Ecto neural progenitor cell (in vitro differentiated cells): ENCODE measurements around the gene FOXM1.
"Not testable (repeated sequence)": the region's sequence is repeated elsewhere in the genome, so short reads cannot be mapped to it uniquely, and the experiment has no call there.

Experiments used
- DNase-seq: peaks from one replicate; pipeline ENCODE4 v3.0.0-alpha.2; 2018; ENCODE audit warnings: low spot score

FOXM1 gene

DNA sequence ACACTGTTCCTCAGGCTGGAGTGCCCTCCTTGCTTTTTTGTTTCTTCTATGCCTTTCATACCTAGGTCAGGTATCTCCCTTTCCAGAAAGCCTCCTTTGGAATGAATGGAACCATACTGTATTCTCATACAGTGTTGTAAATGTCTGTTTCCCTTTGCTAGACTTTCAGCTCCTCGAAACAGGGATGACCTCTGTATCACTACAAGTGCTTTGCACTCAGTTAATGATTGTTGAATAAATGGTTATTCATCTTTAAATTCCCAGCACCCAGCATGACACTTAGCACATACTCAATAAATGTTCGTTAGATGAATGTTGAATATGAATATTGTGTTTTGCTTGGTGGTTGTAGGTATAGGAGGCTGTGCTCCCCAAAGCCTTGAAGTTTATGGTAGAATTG is 7.8 kb upstream of the FOXM1 start:
- DNase-seq = no peak

DNA sequence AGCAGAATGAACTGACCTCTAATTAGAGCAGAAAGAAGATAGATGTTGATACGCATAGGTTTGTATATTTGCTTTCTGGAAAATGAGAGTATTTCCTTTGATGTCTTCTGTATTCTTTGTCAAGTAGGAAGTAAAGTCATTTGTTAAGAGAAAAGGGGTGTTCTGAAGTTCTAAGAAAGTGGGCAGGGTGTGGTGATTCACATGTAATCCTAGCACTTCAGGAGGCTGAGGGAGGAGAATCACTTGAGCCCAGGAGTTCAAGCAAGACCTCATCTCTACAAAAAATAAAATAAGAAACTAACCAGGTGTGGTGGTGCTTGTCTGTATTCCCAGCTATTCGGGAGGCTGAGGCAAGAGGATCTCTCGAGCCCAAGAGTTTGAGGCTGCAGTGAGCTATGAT is 2.9 kb upstream of the FOXM1 start:
- DNase-seq = no peak

DNA sequence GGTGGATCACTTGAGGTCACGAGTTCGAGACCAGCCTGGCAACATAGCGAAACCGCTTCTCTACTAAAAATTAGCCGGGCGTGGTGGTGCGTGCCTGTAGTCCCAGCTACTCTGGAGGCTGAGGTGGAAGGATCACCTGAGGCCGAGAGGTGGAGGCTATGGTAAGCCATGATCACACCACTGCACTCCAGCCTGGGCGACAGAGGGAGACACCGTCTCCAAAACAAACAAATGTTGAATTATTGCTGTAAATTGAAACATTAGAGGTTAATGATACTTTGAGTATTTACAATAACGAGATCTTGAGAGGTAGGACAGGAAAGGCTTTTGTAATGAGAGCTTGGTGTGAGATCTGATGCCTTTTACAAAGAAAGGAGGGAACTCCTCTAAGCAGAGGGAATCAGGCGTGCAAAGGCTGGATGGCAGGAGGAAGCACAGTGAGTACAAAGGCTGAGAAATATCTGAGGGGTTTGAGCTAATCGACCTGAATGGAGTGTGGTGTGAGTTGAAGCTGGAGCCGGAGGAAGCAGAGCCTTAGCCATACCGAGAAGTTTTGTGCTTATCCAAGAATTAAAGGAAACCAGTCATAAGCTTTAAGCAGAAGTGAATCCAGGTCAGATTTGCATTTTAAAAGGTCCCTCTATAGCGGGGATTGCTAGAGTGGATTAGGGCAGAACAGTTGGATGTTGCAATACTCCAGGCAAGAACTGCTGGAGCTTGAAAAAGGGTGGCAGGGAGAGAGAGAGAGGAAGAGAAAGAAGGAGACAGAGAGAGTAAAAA is 1.2 kb upstream of the FOXM1 start:
- no peak for DNase-seq

DNA sequence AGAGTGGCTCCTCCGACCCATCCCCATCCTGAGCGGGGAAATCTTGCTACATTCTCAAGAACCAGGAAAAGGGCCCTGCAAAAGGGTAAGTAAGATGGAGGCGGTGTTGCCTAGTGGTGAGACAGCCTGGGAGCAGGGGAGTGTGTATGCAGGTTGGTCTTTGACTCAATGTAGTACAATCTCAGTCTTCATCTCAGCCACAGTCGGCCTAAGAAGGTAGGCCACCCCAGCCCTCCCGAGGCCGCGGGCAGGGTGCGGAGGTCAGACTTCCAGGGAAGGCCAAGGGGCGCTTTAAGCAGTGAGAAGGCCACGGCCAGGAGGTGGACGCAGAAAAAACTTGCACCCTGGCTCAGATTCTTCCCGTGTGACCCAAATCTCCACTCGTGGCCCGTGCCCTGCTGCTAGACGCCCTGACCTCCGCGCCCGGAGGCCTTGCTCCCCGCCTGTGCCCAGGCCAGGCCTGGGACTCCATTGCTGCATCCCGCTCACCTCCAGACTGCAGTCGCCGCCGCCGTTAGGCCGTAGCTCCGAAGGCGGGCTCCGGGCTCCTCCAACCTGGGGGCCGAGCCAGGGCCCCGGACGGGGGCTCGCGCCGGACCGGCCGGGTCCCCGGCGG is 435 bp downstream of the FOXM1 start:
- DNase-seq = no peak

DNA sequence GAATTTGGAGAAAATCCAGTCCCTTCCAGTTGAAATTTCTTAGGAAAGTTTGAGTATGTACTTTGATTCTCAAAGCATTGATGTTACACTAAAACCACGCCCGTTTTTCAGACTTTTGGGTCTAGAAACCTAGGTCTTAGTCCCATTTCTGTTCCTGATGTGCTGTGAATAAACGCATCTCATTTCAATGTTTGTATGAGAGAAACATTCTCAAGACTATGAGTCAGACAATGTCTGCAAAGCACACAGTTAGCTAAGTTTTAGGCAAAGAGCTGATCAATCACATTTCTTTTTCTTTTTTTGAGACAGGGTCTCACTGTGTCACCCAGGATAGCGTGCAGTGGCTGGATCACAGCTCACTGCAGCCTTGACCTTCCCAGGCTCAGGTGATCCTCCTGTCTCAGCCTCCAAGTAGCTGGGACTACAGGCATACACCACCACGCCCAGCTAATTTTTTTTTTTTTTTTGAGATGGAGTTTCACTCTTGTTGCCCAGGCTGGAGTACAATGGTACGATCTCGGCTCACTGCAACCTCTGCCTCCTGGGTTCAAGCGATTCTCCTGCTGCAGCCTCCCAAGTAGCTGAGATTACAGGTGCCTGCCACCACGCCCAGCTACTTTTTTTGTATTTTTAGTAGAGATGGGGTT is 7.9 kb downstream of the FOXM1 start:
- not testable (repeated sequence) for DNase-seq

DNA sequence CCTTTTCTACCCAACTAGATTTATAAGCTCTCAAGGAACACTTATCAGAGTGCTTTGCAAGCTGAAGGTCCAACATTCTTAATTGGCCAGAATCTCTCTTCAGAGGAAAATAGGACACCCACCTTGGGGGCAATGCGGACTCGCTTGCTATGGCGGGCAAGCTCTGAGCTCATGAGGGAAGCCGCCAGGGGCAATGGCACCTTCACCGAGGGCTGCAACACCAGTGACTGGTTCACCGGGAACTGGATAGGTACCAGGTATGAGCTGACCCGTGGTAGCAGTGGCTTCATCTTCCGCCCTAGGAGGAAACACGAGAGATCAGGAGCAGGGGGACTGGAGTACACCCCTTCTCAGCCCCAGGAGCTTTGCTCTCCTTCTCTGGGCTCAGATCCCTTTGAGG is 12.8 kb downstream of the FOXM1 start:
- DNase-seq = no peak

DNA sequence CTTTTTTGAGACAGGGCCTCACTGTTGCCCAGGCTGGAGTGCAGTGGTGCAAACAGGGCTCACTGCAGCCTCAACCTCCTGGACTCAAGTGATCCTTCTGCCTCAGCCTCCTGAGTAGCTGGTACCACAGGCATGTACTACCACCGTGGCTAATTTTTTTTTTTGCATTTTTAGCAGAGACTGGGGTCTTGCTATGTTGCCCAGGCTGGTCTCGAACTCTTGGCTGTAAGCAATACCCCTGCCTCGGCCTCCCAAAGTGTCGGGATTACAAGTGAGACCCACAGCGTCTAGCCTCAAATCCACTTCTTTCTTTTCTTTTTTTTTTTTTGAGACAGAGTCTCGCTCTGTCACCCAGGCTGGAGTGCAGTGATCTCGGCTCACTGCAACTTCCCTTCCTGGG is 13.6 kb downstream of the FOXM1 start:
- not testable (repeated sequence) for DNase-seq

DNA sequence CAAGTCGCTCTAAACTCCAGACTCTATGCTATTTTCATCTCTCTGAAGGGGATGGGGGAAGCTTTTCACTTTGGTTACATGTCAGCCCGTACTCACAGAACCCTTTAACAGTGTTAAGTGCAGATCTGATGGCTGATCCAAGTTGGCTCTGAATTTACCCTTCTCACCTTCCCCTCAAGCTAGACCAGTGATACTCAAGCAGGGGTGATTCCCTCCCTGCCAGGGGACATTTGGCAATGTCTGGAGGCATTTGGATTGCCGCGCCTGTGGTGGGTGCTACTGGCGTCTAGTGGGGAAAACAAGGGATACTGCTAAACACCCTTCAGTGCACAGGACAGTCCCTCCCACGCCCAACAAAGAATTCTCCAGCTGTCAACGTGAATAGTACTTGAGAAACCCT is 14.1 kb downstream of the FOXM1 start:
- DNase-seq = no peak

DNA sequence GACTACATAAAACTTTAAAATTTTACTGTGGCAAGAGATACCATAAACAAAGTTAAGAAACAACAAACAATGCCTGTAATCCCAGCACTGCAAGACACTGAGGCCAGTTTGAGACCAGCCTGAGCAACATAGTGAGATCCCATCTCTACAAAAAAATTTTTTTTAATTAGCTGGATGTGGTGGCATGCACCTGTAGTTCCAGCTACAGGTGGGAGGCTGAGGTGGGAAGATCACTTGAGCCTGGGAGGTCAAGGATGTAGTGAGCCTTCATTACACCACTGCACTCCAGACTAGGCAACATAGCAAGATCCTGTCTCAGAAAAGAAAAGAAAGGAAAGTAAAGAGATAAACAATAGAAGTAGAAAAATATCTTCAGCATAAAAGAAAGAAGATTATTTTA is 16.8 kb downstream of the FOXM1 start:
- DNase-seq = no peak

DNA sequence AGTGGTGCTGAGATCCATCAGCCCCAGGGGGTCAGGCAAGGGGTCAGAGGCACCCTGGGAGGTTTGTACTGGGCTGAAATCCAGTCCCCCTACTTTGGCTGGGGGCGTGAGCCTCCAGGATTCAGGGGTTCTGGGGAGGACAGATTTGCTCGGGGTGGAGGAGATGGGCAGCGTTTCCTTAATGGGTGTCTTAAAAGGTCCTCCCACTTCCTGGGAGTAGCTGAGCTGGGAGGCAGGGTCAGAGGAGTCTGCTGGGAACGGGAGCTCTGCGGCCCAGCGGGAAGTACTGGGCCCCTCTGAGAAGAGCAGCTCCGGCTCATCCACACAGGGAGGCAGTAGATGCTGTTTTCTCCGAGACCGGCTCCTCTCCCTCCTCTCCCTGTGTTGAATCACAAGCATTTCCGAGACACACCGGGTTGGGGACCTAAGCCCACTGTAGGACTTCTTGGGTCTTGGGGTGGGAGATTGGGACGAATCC is 18.0 kb downstream of the FOXM1 start:
- DNase-seq = no peak

DNA sequence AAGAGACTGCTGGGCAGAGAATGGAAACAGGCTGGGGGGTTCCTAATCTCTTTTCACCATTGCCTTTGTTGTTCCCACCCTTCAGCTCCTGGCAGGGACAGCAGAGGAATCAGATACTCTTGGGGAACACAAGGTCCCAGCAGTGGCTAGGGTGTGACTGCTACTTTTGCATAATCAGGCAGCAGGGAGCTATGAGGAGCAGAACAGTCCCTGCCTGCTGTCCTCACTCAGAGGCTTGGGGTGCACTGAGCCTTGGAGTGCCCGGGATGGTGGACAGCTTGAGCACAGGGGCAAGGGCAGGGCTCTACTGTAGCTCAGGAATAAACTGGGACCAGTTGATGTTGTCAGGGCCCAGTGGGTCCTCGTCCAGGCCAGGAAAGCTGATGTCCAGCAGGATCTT is 18.6 kb downstream of the FOXM1 start:
- DNase-seq = no peak

DNA sequence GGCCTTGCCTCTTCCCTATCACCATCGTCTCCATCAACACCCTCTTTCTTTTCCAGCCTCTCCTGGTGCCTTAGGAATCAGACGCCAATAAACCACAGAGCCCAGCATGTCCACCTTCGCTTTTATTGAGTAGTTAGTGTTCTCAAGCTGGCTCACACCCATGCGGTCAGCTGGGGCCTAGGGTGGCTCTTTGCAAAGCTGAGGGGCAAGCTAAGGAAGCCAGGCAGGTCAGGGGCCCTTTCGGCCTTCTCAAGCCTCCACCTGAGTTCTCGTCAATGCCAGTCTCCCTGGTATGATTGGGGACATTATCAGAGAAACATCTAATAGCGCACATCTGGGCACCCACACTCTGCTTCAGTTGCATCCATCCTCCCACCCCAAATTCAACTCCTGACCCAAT is 19.4 kb downstream of the FOXM1 start:
- no peak for DNase-seq

DNA sequence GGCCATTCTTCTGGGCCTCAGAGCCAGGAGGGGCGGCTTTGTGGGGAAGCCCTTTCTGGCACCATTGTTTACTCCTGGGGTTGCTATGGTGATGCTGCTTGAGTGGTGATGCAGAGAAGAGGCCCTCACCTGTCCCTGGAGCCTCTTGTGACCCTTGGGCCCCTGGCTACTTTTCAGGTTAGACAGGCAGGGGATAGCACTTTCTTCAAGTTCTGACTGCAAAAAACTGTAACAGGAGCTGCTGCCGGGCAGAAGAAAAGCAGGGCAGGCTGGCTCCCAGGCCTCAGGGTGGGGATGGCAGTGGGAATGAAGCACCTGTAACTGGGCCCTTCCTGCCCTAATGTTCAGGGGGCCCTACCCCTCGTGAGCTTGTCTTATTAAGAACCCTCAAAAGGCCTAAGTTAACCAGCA is 19.9 kb downstream of the FOXM1 start, which contains the start of gene TEX52:
TSS of gene TEX52 (minus strand) at position 19 of the 411 bp plus-strand sequence. CDS start at position 6, 13 bp downstream.
- DNase-seq = no peak

DNA sequence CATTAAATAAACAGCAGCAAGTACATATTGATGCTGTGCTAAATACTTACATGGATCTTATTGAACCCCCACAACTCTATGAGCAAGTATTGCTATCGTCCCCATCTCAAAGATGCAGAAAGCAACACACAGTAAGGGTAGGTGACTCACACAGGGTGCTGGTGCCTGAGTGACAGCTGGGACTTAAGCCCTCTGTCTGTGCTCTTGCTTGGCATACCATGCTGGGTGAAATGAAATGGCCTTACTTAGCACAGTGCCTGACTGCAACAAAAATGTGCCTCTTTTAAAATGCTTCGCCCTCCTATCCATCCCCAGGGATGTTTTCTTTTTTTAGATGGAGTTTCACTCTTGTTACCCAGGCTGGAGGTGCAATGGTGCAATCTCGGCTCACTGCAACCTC is 20.9 kb downstream of the FOXM1 start:
- DNase-seq = no peak

DNA sequence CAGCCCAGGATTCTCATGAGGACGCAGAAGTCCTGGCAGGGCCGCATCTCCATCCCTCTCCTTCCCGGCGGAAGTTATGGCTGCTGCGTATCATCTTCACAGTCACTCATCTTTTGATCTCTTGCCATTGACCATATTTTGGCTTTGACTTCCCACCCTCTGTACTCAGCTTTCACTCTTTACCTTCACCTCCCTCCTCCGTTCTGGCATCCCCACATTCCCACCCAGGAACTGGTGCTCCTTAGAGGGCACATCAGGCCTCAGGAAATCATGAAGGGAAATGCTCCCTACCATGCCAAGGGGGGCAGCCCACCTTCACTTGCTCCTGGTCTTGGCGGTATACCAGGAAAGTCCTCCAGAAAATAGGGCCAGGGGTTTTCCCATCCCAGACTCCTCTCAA is 21.4 kb downstream of the FOXM1 start:
- DNase-seq = no peak

DNA sequence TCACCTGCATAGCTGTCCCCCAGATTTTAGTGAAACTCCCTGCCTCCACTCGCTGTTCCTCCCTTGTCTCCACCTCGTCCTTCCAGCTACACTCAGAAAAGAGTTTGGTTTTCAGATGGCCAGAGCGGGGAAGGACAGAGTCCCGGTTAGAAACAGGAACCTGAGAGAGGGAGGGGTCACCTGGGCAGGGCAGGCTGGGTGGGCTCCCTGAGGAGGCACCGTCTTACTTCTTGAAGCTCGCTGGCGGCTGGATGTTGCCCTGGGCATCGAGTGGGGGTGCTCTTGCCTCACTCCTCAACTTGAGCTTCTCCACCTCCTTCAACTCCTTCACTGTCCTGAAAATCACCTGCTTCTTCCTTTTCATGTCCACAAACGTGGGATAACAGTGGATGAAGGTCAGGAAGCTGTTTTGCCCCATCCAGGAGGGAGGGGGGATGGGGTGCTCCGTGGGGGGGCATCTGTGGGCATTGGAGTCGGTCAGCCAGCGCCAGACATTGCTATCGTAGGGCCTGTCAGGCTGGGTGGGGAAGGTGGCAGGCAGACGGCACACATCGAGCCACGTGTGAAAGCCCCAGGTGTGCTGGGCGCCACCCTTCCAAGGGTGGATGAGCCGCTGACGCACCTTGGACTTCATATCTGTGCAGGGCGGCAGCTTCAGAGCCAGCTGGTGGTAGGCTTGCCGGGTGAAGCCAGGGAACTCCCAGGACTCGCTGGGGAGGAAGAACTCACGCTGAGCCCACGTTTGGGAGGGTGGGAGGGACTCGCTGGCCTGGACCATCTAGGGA is 22.1 kb downstream of the FOXM1 start:
- no peak for DNase-seq

DNA sequence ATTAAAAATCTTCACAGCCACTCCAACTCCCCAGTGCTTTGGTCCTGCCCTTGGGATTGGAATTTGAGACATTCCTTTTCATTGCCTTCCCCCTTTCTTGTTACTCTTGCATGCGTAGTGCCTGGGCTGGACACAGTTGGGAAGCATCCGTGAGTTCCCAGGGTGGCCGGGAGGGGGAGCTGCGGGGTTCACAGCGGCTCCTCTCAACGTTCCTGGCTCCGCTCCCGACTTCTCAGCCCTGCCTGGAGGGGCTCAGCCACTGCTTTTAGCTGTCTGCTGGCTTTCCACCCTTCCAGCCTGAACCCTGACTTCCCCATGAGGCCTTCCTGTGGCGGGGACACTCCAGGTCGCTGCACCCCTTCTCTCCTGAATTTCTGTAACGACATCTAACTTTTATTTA is 23.3 kb downstream of the FOXM1 start:
- DNase-seq = peak; percentile 96

DNA sequence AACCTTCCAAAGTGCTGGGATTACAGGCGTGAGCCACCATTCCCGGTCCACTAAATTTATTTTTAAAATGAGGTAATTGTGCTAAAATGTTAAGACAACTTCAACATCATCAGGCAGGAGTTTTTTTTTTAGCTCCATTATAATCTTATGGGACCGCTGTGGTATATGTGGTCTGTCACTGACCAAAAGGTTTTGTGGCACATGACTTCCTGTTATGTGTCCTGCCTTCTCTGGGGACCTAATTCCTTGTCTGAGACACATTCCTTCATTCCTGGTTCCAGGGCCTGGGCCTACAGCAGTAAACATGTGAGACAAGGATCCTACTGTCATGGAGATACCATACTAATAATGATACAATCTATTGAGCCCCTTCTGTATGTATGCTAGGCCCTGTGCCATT is 25.0 kb downstream of the FOXM1 start:
- DNase-seq = no peak

DNA sequence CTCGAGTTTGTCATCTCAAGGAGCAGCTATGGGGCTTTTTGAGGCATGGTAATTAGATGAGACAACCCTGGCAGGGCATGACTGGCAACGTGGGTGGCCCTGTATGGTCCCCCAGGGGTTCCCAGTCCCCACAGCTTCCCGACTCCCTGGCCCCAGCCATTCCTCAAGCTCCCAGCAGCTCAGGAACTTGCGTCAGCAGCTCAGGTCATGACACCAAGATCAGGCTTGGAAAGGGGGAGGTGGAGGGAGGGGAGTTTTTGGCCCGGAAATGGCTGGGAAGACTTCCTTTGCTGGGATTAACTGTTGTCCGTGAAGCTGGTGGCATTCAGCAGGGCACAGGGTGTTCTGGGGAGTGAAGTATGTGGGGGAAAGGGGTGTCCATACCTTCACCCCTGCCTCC is 31.7 kb downstream of the FOXM1 start:
- no peak for DNase-seq

DNA sequence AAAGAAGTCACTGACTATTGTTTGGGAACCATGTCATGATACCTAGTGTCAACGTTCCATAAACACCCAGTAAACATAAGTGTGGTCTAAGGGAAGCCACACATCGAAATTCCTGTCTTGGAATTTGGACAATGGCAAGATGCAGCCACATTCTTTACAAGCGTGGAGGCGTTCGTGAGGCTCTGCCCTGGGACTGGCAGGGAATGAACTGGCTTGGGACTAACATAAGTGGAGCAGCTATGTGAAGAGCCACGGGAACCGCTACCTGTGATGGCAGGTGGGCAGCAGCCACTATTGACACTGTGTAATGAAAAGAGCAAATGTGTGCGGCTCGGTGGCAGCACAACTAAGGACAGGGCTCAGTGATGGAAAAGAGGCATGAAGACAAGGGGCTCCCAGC is 32.2 kb downstream of the FOXM1 start:
- DNase-seq = no peak

DNA sequence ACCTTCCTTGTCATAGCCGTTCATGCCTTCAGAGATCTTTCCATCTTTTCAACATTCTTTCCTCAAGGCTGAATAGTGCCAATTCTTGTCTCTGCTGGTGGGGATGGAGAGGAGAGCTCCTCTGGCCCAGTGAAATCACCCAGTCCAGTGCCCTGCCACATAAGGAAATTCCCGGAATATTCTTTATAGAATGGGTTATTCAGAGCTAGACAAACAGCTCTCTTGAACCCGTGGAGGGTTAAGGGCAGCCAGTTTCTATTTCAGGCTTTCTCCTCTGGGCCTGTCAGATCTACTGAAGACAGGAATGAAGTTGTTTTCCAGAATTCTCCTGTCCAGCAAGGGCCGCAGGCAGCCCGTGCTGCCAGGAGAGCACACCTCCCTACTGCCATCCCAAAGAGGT is 34.0 kb downstream of the FOXM1 start:
- DNase-seq = no peak

DNA sequence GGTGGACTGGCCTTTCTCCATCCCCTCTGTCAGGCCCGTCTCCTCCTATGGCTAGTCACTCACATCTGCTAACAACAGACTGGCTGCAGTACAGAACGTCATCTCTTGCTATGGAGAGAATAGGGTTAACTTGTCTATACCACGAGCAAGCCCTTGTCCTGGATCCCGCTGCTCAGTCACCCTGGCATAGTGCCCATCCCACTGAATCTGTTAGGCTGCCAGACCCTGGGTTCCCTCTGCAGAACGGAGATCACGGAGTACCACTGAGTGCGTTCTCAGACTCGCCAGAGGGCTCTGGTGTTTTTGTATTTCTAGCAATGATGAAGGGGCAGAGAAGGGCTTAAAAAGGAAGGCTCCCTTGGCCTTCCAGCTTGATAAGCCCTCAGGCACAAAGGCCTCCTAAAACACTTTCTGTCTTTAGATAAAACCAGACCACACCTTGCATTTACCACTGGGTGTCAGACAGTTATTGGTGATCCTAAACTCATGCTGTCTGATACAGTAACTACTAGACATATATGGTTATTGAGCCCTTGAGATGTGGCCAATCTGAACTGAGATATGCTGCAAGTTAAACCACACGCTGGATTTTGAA is 35.8 kb downstream of the FOXM1 start:
- DNase-seq = no peak
